Naive thymus-derived CD4-positive, alpha-beta T cell (primary cell): Measurements from ENCODE around the gene PITX3. TPM values are rescaled to one million over a fixed set of nuclear protein-coding genes. Genes with fewer than 3 reads are reported as not detected.
A peak's percentile ranks its signal among the peaks of the same experiment; 100 is the strongest.

Experiments used
- ATAC-seq: fragments of 150-1000 bp; cut with Tn5 transposase; 2 replicates; pipeline ENCODE4 v1.10.0; 2021; ENCODE audit warnings: mild to moderate bottlenecking, moderate library complexity
- CTCF ChIA-PET: fragments of 350-600 bp; sonication (Branson Sonifier 250); formaldehyde crosslinking; loops from one replicate; lab custom pipeline; 2021; ENCODE audit warnings: antibody characterized with exemption; lab: Charles Lee
- POLR2A ChIA-PET: fragments of 350-600 bp; sonication (Branson Sonifier 250); formaldehyde crosslinking; loops from one replicate; lab custom pipeline; 2021; ENCODE audit warnings: antibody characterized with exemption, inconsistent platforms; lab: Charles Lee
- DNase-seq, 9 donors: peaks; one replicate each; pipeline versions ENCODE4 v3.0.0 to v3.0.0-alpha.2; 2020 to 2022; ENCODE audit warnings: mixed read lengths in 1 of 9
- H3K27ac ChIP-seq: one replicate; pipeline ENCODE4 v1.7.0; 2013; ENCODE audit warnings: mild to moderate bottlenecking, low read depth, low read length, moderate library complexity
- H3K27me3 ChIP-seq, 2 donors: one replicate each; pipeline ENCODE4 v1.7.0; 2013; ENCODE audit warnings: low read length in 2 of 2, mild to moderate bottlenecking in 2 of 2, moderate library complexity in 2 of 2; ENCODE audit not compliant: control insufficient read depth in 2 of 2, insufficient read depth in 2 of 2
- H3K36me3 ChIP-seq, 3 experiments: 1 replicate in 2 of 3; 2 replicates in 1 of 3; pipeline ENCODE4 v1.7.0; 2013; ENCODE audit warnings: low read length in 3 of 3, mild to moderate bottlenecking in 3 of 3, moderate library complexity in 1 of 3; ENCODE audit not compliant: insufficient read depth in 3 of 3, control insufficient read depth in 2 of 3
- H3K4me1 ChIP-seq, 2 donors: one replicate each; pipeline ENCODE4 v1.7.0; 2013; ENCODE audit warnings: low read length in 2 of 2, mild to moderate bottlenecking in 2 of 2, moderate library complexity in 1 of 2; ENCODE audit not compliant: control insufficient read depth in 2 of 2, insufficient read depth in 2 of 2
- H3K4me3 ChIP-seq: 2 replicates; pipeline ENCODE4 v1.7.0; 2013; ENCODE audit warnings: mild to moderate bottlenecking, low read length
- H3K9me3 ChIP-seq, 3 experiments: 1 replicate in 2 of 3; 2 replicates in 1 of 3; pipeline ENCODE4 v1.7.0; 2013; ENCODE audit warnings: low read length in 3 of 3; ENCODE audit not compliant: control insufficient read depth in 2 of 3
- H3K27ac Mint-ChIP-seq, 9 donors: one replicate each; pipeline ENCODE4 v1.8.0; 2020 to 2022; ENCODE audit warnings: mixed read lengths in 9 of 9, mild to moderate bottlenecking in 8 of 9, moderate library complexity in 5 of 9, inconsistent platforms in 2 of 9
- H3K27me3 Mint-ChIP-seq, 5 donors: one replicate each; pipeline ENCODE4 v1.8.0; 2021 to 2022; ENCODE audit warnings: mixed read lengths in 5 of 5, mild to moderate bottlenecking in 1 of 5
- H3K36me3 Mint-ChIP-seq, 5 donors: one replicate each; pipeline ENCODE4 v1.8.0; 2020 to 2022; ENCODE audit warnings: mixed read lengths in 5 of 5, mild to moderate bottlenecking in 3 of 5, inconsistent platforms in 1 of 5
- H3K4me1 Mint-ChIP-seq, 7 donors: one replicate each; pipeline ENCODE4 v1.8.0; 2020 to 2022; ENCODE audit warnings: mixed read lengths in 7 of 7, mild to moderate bottlenecking in 3 of 7, inconsistent platforms in 1 of 7
- H3K4me3 Mint-ChIP-seq, 10 donors: one replicate each; pipeline ENCODE4 v1.8.0; 2020 to 2022; ENCODE audit warnings: mild to moderate bottlenecking in 10 of 10, mixed read lengths in 10 of 10, moderate library complexity in 6 of 10, inconsistent platforms in 2 of 10
- H3K9me3 Mint-ChIP-seq, 11 donors: one replicate each; pipeline ENCODE4 v1.8.0; 2020 to 2022; ENCODE audit warnings: mixed read lengths in 11 of 11, mild to moderate bottlenecking in 4 of 11, inconsistent platforms in 1 of 11, moderate library complexity in 1 of 11
- intact Hi-C, 2 donors: fragments of 100-400 bp; cut with micrococcal nuclease; formaldehyde crosslinking; loops; one replicate each; pipeline ENCODE4 v1.15.1; 2023
- polyA plus RNA-seq, 2 donors: library from polyadenylated mRNA; unstranded; fragments of 300-500 nt; fragmentation: Illumina TruSeq; gene quantifications; one replicate each; pipeline ENCODE4 v1.2.3, GENCODE V29; 2021
- total RNA-seq, 6 experiments: library from RNA in 5 of 6; stranded (reverse) in 5 of 6; gene quantifications; 1 replicate in 5 of 6; 2 replicates in 1 of 6; pipeline ENCODE4 v1.2.3 and lab custom pipeline; 2021 to 2026

The PITX3 gene
- total and polyA plus RNA-seq, 7 experiments from 2014 or later: not detected

- intact Hi-C loops: loop anchor here (1.0 to 10.0 kb wide), 17 partner anchors 14 to 609 kb away; partner anchors contain the start of genes ACTR1A (in 2 of the 2), NOLC1 (in 2 of the 2), WBP1L (in 2 of the 2) and ARMH3 (in 1 of the 2)
- H3K36me3 ChIP-seq: peaks cover 0 to 5% (median 0%) of the 10 kb centered on the region in 3 experiments
- H3K9me3 ChIP-seq: no peaks in the 10 kb centered on the region
- peaks cover 5 to 11% (median 8%) of the 10 kb centered on the region in 5 donors for H3K36me3 Mint-ChIP-seq
- peak within 1 kb of the TSS; percentile 84 for H3K4me3 ChIP-seq
- DNase-seq (peak; percentile 69 to 97 (median 96)), ATAC-seq (peak; percentile 92)
- peak within 1 kb of the TSS; percentile 65 to 98 (median 95) for H3K27ac Mint-ChIP-seq
- H3K27ac ChIP-seq: peak within 1 kb of the TSS; percentile 90
- H3K9me3 Mint-ChIP-seq: peaks cover 0 to 2% (median 0%) of the 10 kb centered on the region in 11 donors
- H3K27me3 ChIP-seq: peaks cover 0 to 16% of the 10 kb centered on the region in 2 donors
- H3K27me3 Mint-ChIP-seq: peaks cover 14 to 27% (median 22%) of the 10 kb centered on the region in 5 donors
- H3K4me1 ChIP-seq: peaks cover 17 to 37% of the 10 kb centered on the region in 2 donors
- H3K4me1 Mint-ChIP-seq: peaks cover 44 to 69% (median 54%) of the 10 kb centered on the region in 7 donors
- CTCF ChIA-PET: interaction anchor here (0.6 to 2.9 kb wide), 6 partner anchors 9 to 104 kb away, joined by 3 to 10 read pairs (median 4); no protein-coding TSS in a partner anchor
- POLR2A ChIA-PET: interaction anchor here (0.8 to 2.4 kb wide), 8 partner anchors 9 to 399 kb away, joined by 3 to 9 read pairs (median 4); partner anchors contain the start of genes FBXL15 and TRIM8
- H3K4me3 Mint-ChIP-seq: peak within 1 kb of the TSS; percentile 83 to 100 (median 97)
These were observed 4.0 kb upstream of the PITX3 start, which contains the start of gene GBF1 for GRCh38 chr10:102245082-102245931. TSS of gene GBF1 (plus strand) at chr10:102245532. CDS start at chr10:102258939, 13,407 bp downstream.

GRCh38 chr10:102243309-102243708 lies 2.0 kb upstream of the PITX3 start:
- Mint-ChIP-seq H3K27ac (peak overlapping the region in 1 of 9 donors; percentile 38), H3K36me3 (peaks cover 5 to 11% (median 6%) of the 10 kb centered on the region in 5 donors), H3K4me1 (peaks cover 42 to 57% (median 47%) of the 10 kb centered on the region in 7 donors), H3K4me3 (peak overlapping the region in 9 of 10 donors; percentile 7 to 100 (median 33)), H3K27me3 (peaks cover 21 to 38% (median 29%) of the 10 kb centered on the region in 5 donors), H3K9me3 (peaks cover 0 to 2% (median 0%) of the 10 kb centered on the region in 11 donors)
- ChIA-PET CTCF (no interaction called here), POLR2A (interaction anchor here (1.9 to 2.4 kb wide), 2 partner anchors 8 to 178 kb away, joined by 6 to 9 read pairs; partner anchors contain the start of gene FBXL15)
- Histone ChIP-seq H3K27me3 (peaks cover 0 to 16% of the 10 kb centered on the region in 2 donors), H3K36me3 (peaks cover 0 to 5% (median 0%) of the 10 kb centered on the region in 3 experiments), H3K9me3 (no peaks in the 10 kb centered on the region), H3K27ac (no peak overlapping the region), H3K4me3 (no peak overlapping the region), H3K4me1 (peaks cover 17 to 37% of the 10 kb centered on the region in 2 donors)
- intact Hi-C loops: loop anchor here in 1 of 2 donors (10.0 kb wide), 1 partner anchor 401 kb away; the partner anchor contains the start of gene TRIM8
- DNase-seq: no peak
- no peak for ATAC-seq

GRCh38 chr10:102242118-102242485 lies 790 bp upstream of the PITX3 start:
- Histone ChIP-seq H3K4me3 (peak overlapping the region; percentile 53), H3K9me3 (no peaks in the 10 kb centered on the region), H3K36me3 (peaks cover 0 to 5% (median 0%) of the 10 kb centered on the region in 3 experiments), H3K4me1 (peaks cover 14 to 29% of the 10 kb centered on the region in 2 donors), H3K27ac (no peak overlapping the region), H3K27me3 (peaks cover 0 to 16% of the 10 kb centered on the region in 2 donors)
- CTCF ChIA-PET: no interaction called here
- Mint-ChIP-seq H3K36me3 (peaks cover 0 to 8% (median 3%) of the 10 kb centered on the region in 5 donors), H3K9me3 (peaks cover 0 to 2% (median 0%) of the 10 kb centered on the region in 11 donors), H3K27ac (peak overlapping the region in 4 of 9 donors; percentile 40 to 69 (median 54)), H3K4me1 (peaks cover 31 to 45% (median 36%) of the 10 kb centered on the region in 7 donors), H3K27me3 (peaks cover 23 to 47% (median 29%) of the 10 kb centered on the region in 5 donors), H3K4me3 (peak overlapping the region; percentile 80 to 100 (median 90))
- intact Hi-C loops: loop anchor here in 1 of 2 donors (10.0 kb wide), 1 partner anchor 403 kb away; the partner anchor contains the start of gene TRIM8
- ATAC-seq (no peak), DNase-seq (no peak)
- POLR2A ChIA-PET: no interaction called here

- Histone ChIP-seq H3K36me3 (peaks cover 0 to 5% (median 0%) of the 10 kb centered on the region in 3 experiments), H3K27ac (no peak overlapping the region), H3K27me3 (peaks cover 0 to 16% of the 10 kb centered on the region in 2 donors), H3K9me3 (no peaks in the 10 kb centered on the region), H3K4me1 (peaks cover 5 to 18% of the 10 kb centered on the region in 2 donors), H3K4me3 (peak overlapping the region; percentile 53)
- ATAC-seq (no peak), DNase-seq (peak in 1 of 9 donors; percentile 11)
- Mint-ChIP-seq H3K4me1 (peaks cover 21 to 34% (median 26%) of the 10 kb centered on the region in 7 donors), H3K36me3 (peaks cover 0 to 8% (median 0%) of the 10 kb centered on the region in 5 donors), H3K27me3 (peaks cover 24 to 56% (median 35%) of the 10 kb centered on the region in 5 donors), H3K9me3 (peaks cover 0 to 2% (median 0%) of the 10 kb centered on the region in 11 donors), H3K27ac (no peak overlapping the region), H3K4me3 (peak overlapping the region in 9 of 10 donors; percentile 25 to 100 (median 62))
- intact Hi-C loops: loop anchor here (1.0 to 10.0 kb wide), 3 partner anchors 10 to 404 kb away; partner anchors contain the start of genes NOLC1 (in 1 of the 2) and TRIM8 (in 1 of the 2)
- ChIA-PET CTCF (interaction anchor here (0.6 to 0.9 kb wide), 2 partner anchors 9 to 14 kb away, joined by 3 read pairs; no protein-coding TSS in a partner anchor), POLR2A (no interaction called here)
These were observed 274 bp downstream of the PITX3 start for GRCh38 chr10:102241032-102241443.

- Histone ChIP-seq H3K36me3 (peaks cover 0 to 2% (median 0%) of the 10 kb centered on the region in 3 experiments), H3K27me3 (peaks cover 0 to 16% of the 10 kb centered on the region in 2 donors), H3K4me1 (peaks cover 5 to 18% of the 10 kb centered on the region in 2 donors), H3K9me3 (no peaks in the 10 kb centered on the region), H3K4me3 (no peak overlapping the region), H3K27ac (no peak overlapping the region)
- Mint-ChIP-seq H3K27ac (no peak overlapping the region), H3K4me1 (peaks cover 19 to 31% (median 22%) of the 10 kb centered on the region in 7 donors), H3K27me3 (peaks cover 27 to 61% (median 40%) of the 10 kb centered on the region in 5 donors), H3K4me3 (peak overlapping the region in 8 of 10 donors; percentile 7 to 100 (median 59)), H3K9me3 (peaks cover 0 to 2% (median 0%) of the 10 kb centered on the region in 11 donors), H3K36me3 (peaks cover 0 to 7% (median 0%) of the 10 kb centered on the region in 5 donors)
- POLR2A ChIA-PET: no interaction called here
- DNase-seq (no peak), ATAC-seq (no peak)
- CTCF ChIA-PET: no interaction called here
- intact Hi-C loops: loop anchor here (1.0 to 10.0 kb wide), 3 partner anchors 9 to 404 kb away; partner anchors contain the start of genes NOLC1 (in 1 of the 2) and TRIM8 (in 1 of the 2)
These were observed 763 bp downstream of the PITX3 start for GRCh38 chr10:102240467-102241031.
